Tibial nerve (tissue), 4 donors: ENCODE data around the gene ADGRL3. TPM values are rescaled to one million over a fixed set of nuclear protein-coding genes. Genes with fewer than 3 reads are reported as not detected.
"Not testable (repeated sequence)": the region's sequence is repeated elsewhere in the genome, so short reads cannot be mapped to it uniquely, and the experiment has no call there.

Source experiments
- DNase-seq, 2 donors: peaks; one replicate each; pipeline ENCODE4 v3.0.0-alpha.2; 2019; ENCODE audit warnings: low spot score in 2 of 2
- H3K27ac ChIP-seq, 4 donors: fragments of 200-600 bp; sonication (generic) in 3 of 4; one replicate each; pipeline ENCODE4 v1.5.1; 2017 to 2019; ENCODE audit warnings: mild to moderate bottlenecking in 1 of 4
- H3K27me3 ChIP-seq, 2 donors: fragments of 200-600 bp; sonication (generic) in 1 of 2; one replicate each; pipeline versions ENCODE4 v1.5.1 to v1.6.0; 2017 to 2019
- H3K36me3 ChIP-seq, 3 donors: fragments of 200-600 bp; sonication (generic); one replicate each; pipeline ENCODE4 v1.5.1; 2018 to 2019
- H3K4me1 ChIP-seq, 4 donors: fragments of 200-600 bp; sonication (generic) in 3 of 4; one replicate each; pipeline ENCODE4 v1.5.1; 2017 to 2019
- H3K4me3 ChIP-seq, 4 donors: fragments of 200-600 bp; sonication (generic) in 3 of 4; one replicate each; pipeline ENCODE4 v1.5.1; 2017 to 2019; ENCODE audit warnings: mild to moderate bottlenecking in 1 of 4, moderate library complexity in 1 of 4
- H3K9me3 ChIP-seq, 4 donors: fragments of 200-600 bp; sonication (generic) in 3 of 4; one replicate each; pipeline ENCODE4 v1.5.1; 2017 to 2019
- EP300 ChIP-seq, 2 donors: sonication (generic); formaldehyde crosslinking; IDR thresholded peaks; one replicate each; pipeline ENCODE4 v1.6.1; 2017; ENCODE audit warnings: antibody characterized with exemption in 2 of 2, mild to moderate bottlenecking in 1 of 2
- POLR2A ChIP-seq, 2 donors: fragments of 450-650 bp; IDR thresholded peaks; one replicate each; pipeline ENCODE4 v1.6.1; 2017; ENCODE audit warnings: antibody characterized with exemption in 2 of 2, mild to moderate bottlenecking in 2 of 2, moderate library complexity in 2 of 2
- WGBS, 2 donors: methylation state at CpG; one replicate each; pipeline ENCODE4 v1.1.5; 2018; 5-methylcytosine and 5-hydroxymethylcytosine counted together
- total RNA-seq, 4 donors: library from RNA; depleted of rRNA; stranded (reverse); fragments of >200 nt; gene quantifications; one replicate each; pipeline ENCODE4 v1.1.0, GENCODE V29; 2016
- TF ChIP-seq, protein P1 (sequence below), 5 experiments: fragments of 200-600 bp in 3 of 5; fragments of 450-650 bp in 2 of 5; sonication (generic) in 3 of 5; IDR thresholded peaks; one replicate each; pipeline ENCODE4 v1.5.1; 2016 to 2019; ENCODE audit warnings: antibody characterized with exemption in 5 of 5, mild to moderate bottlenecking in 3 of 5, moderate library complexity in 2 of 5

ADGRL3 gene
- total RNA-seq, 4 donors from 2014 or later: 20.1 to 51.3 (median 28.2) TPM

DNA sequence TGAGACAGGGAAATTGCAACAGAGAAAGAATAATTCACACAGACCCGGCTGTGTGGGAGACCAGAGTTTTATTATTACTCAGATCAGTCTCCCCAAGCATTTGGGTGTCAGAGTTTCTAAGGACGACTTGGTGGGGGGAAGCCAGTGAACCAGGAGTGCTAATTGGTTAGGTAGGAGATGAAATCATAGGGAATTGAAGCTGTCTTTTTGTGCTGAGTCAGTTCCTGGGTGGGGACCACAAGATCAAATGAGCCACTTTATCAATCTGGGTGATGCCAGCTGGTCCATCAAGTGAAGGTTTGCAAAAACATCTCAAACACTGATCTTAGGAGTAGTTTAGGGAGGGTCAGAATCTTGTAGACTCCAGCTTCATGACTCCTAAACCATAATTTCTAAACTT, 560.7 kb downstream of the ADGRL3 start:
- DNase-seq: no peak
- 96 to 100% methylated on average over 2 of the region's 2 CpGs for WGBS, 2 donors

DNA sequence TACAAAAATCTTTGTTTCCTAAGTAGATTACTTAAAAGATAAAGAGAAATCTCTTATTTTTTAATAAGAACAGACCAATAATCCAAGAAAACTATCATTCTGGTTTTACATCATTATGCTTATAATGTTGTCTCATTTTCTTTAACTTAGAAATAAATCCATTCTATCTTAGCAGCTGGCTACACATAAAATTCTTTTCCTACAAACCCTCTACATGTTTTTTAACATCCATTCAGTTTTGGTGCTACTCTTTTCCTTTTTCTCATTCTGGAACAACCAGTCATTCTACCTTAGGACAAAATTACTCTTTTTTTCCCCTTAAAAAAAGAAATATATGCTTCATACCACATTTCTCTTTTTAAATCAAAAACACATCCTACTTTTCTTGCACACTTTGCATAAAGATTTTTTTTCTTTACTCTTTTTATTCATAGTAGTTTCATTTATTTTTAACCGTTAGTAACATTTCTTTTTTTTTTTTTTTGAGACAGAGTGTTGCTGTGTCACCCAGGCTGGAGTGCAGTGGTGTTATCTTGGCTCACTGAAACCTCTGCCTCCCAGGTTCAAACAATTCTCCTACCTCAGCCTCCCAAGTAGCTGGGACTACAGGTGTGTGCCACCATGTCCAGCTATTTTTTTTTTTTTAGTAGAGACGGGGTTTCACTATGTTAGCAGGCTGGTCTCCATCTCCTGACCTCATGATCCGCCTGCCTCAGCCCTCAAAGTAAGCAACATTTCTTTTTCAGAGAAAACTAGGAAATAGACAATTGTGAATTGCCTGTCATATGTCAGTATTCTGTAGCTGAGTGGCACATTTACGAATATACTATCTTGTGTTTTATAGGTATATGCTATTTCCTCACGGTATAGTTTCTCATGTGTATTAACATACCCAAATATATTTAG, 562.8 kb downstream of the ADGRL3 start:
- H3K4me3 ChIP-seq: no peak overlapping the region
- TF ChIP-seq EP300 (IDR thresholded peaks at IDR 0.05) (no peak), POLR2A (IDR thresholded peaks at IDR 0.05) (no peak)
- TF ChIP-seq, protein P1, sequence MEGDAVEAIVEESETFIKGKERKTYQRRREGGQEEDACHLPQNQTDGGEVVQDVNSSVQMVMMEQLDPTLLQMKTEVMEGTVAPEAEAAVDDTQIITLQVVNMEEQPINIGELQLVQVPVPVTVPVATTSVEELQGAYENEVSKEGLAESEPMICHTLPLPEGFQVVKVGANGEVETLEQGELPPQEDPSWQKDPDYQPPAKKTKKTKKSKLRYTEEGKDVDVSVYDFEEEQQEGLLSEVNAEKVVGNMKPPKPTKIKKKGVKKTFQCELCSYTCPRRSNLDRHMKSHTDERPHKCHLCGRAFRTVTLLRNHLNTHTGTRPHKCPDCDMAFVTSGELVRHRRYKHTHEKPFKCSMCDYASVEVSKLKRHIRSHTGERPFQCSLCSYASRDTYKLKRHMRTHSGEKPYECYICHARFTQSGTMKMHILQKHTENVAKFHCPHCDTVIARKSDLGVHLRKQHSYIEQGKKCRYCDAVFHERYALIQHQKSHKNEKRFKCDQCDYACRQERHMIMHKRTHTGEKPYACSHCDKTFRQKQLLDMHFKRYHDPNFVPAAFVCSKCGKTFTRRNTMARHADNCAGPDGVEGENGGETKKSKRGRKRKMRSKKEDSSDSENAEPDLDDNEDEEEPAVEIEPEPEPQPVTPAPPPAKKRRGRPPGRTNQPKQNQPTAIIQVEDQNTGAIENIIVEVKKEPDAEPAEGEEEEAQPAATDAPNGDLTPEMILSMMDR (IDR thresholded peaks at IDR 0.05): no peak
- no peaks in the 10 kb centered on the region for H3K27me3 ChIP-seq
- DNase-seq: no peak
- no peaks in the 10 kb centered on the region for H3K4me1 ChIP-seq
- WGBS, 2 donors: 84 to 94% methylated on average over 5 of the region's 5 CpGs
- peaks cover 0 to 6% (median 0%) of the 10 kb centered on the region in 3 donors for H3K36me3 ChIP-seq
- no peak overlapping the region for H3K27ac ChIP-seq
- peaks cover 0 to 20% (median 0%) of the 10 kb centered on the region in 4 donors for H3K9me3 ChIP-seq

More for the DNA sequence above, 560.7 kb downstream of the ADGRL3 start:
- no peak overlapping the region for H3K27ac ChIP-seq
- peaks cover 0 to 20% (median 0%) of the 10 kb centered on the region in 4 donors for H3K9me3 ChIP-seq
- H3K4me1 ChIP-seq: no peaks in the 10 kb centered on the region
- TF ChIP-seq, protein P1 (IDR thresholded peaks at IDR 0.05): no peak
- no peak for TF ChIP-seq POLR2A (IDR thresholded peaks at IDR 0.05)
- no peak for TF ChIP-seq EP300 (IDR thresholded peaks at IDR 0.05)
- no peaks in the 10 kb centered on the region for H3K27me3 ChIP-seq
- peaks cover 0 to 6% (median 0%) of the 10 kb centered on the region in 3 donors for H3K36me3 ChIP-seq
- no peak overlapping the region for H3K4me3 ChIP-seq

DNA sequence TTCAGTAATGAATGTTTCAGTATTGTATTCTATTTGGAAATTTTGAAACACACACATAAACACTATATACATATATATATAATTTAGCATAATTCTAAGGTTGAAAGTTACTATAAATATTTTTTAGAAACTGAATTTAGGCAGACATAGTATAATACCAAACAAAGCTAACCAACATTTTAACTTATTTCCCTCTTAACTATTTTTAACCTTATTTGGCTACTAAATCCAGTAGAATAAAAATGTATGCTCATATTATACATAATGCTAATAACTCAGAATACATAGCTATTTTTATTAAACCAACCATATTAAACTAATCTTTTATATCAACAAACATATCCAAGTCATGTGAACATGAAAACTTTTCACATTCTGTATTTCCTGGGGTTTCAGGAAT, 563.6 kb downstream of the ADGRL3 start:
- H3K36me3 ChIP-seq: peaks cover 0 to 6% (median 0%) of the 10 kb centered on the region in 3 donors
- no peak overlapping the region for H3K27ac ChIP-seq
- DNase-seq: no peak
- TF ChIP-seq POLR2A (IDR thresholded peaks at IDR 0.05) (no peak), EP300 (IDR thresholded peaks at IDR 0.05) (no peak)
- TF ChIP-seq, protein P1 (IDR thresholded peaks at IDR 0.05): no peak
- H3K4me3 ChIP-seq: no peak overlapping the region
- no peaks in the 10 kb centered on the region for H3K27me3 ChIP-seq
- H3K9me3 ChIP-seq: peaks cover 0 to 16% (median 0%) of the 10 kb centered on the region in 4 donors
- no peaks in the 10 kb centered on the region for H3K4me1 ChIP-seq

DNA sequence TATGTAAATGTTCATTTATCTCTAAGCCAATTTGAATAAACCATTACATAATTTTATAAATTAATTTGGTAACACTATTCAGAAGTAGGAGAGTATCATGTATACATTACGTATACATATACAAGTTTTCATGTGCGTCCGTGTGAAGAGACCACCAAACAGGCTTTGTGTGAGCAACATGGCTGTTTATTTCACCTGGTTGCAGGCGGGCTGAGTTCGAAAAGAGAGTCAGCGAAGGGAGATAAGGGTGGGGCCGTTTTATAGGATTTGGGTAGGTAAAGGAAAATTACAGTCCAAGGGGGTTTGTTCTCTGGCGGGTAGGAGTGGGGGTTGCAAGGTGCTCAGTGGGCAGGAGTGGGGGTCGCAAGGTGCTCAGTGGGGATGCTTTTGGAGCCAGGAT, 564.0 kb downstream of the ADGRL3 start:
- not testable (repeated sequence) for H3K4me1 ChIP-seq, H3K27me3 ChIP-seq, H3K27ac ChIP-seq, H3K4me3 ChIP-seq, DNase-seq, H3K36me3 ChIP-seq
- peaks cover 0 to 16% (median 0%) of the 10 kb centered on the region in 4 donors for H3K9me3 ChIP-seq
- WGBS, 2 donors: 87 to 91% methylated on average over 9 of the region's 9 CpGs

DNA sequence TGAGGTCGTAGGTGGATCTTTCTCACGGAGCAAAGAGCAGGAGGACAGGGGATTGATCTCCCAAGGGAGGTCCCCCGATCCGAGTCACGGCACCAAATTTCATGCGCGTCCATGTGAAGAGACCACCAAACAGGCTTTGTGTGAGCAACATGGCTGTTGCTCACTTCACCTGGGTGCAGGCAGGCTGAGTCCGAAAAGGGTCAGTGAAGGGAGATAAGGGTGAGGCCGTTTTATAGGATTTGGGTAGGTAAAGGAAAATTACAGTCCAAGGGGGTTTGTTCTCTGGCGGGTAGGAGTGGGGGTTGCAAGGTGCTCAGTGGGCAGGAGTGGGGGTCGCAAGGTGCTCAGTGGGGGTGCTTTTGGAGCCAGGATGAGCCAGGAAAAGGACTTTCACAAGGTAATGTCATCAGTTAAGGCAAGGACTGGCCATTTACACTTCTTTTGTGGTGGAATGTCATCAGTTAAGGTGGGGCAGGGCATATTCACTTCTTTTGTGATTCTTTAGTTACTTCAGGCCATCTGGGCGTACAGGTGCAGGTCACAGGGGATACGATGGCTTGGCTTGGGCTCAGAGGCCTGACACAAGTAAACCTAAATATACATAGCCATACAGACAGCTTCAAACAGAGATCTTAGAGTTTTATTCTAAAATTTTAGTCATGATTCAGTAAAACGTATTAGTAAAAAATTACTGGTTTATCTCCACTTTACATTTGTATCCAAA, 569.5 kb downstream of the ADGRL3 start:
- not testable (repeated sequence) for DNase-seq, H3K4me3 ChIP-seq, H3K9me3 ChIP-seq, H3K4me1 ChIP-seq, H3K27ac ChIP-seq, H3K36me3 ChIP-seq, H3K27me3 ChIP-seq
- WGBS, 2 donors: 90 to 92% methylated on average over 14 of the region's 14 CpGs

DNA sequence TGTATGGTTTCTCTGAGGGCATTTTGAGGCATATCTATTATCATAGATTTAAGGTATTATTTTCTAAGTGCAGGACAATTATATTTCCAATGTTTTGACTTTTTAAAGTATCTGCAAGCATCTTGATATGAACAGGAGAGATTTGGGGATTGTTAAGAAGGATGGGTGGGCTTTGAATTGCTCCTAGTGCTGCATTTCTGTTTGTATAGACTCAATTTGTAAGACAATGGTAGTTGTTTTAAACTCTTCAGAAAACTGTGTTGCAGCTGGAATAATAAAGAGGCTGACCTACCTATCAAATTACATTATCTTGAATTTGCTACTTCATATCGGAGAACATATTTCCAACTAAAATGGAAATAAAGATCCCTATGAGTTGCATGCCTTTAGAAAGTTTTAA, 570.3 kb downstream of the ADGRL3 start:
- H3K9me3 ChIP-seq: no peaks in the 10 kb centered on the region
- no peak for DNase-seq
- no peaks in the 10 kb centered on the region for H3K27me3 ChIP-seq
- H3K27ac ChIP-seq: no peak overlapping the region
- TF ChIP-seq, protein P1 (IDR thresholded peaks at IDR 0.05): no peak
- TF ChIP-seq POLR2A (IDR thresholded peaks at IDR 0.05): no peak
- TF ChIP-seq EP300 (IDR thresholded peaks at IDR 0.05): no peak
- H3K36me3 ChIP-seq: no peaks in the 10 kb centered on the region
- H3K4me3 ChIP-seq: no peak overlapping the region
- 79 to 90% methylated on average over 1 of the region's 1 CpG for WGBS, 2 donors
- no peaks in the 10 kb centered on the region for H3K4me1 ChIP-seq
